ENCODE results near the gene NOL9. TPM values are rescaled to one million over a fixed set of nuclear protein-coding genes. Genes with fewer than 3 reads are reported as not detected.

Gene NOL9
- total RNA-seq, 3 donors from 2014 or later (not counting 1 experiment from before 2014, with no cell fraction given): 40.7 to 53.3 (median 52.0) TPM

DNA sequence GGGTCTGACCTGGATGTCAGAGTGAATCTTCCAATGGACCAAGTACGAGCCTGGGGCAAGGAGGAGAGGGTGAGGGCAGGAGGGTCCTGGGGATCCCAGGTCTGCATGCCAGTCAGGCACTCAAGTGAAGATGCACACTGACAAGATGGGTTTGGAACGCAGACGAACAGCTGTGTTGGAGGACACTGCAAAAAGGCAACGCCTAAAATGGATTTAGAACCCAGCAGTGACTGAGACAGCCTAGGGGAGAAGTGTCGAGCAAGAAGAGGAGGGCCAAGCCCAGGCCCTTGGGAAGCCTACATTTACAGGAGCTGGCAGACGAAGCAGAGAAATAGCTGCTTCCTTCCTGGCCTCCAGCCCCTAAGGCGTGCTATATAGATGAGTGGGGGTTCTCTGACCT is 25.8 kb downstream of the NOL9 start:
- TF ChIP-seq, protein P1, sequence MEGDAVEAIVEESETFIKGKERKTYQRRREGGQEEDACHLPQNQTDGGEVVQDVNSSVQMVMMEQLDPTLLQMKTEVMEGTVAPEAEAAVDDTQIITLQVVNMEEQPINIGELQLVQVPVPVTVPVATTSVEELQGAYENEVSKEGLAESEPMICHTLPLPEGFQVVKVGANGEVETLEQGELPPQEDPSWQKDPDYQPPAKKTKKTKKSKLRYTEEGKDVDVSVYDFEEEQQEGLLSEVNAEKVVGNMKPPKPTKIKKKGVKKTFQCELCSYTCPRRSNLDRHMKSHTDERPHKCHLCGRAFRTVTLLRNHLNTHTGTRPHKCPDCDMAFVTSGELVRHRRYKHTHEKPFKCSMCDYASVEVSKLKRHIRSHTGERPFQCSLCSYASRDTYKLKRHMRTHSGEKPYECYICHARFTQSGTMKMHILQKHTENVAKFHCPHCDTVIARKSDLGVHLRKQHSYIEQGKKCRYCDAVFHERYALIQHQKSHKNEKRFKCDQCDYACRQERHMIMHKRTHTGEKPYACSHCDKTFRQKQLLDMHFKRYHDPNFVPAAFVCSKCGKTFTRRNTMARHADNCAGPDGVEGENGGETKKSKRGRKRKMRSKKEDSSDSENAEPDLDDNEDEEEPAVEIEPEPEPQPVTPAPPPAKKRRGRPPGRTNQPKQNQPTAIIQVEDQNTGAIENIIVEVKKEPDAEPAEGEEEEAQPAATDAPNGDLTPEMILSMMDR (IDR thresholded peaks at IDR 0.05): no peak
- no peak for ATAC-seq

DNA sequence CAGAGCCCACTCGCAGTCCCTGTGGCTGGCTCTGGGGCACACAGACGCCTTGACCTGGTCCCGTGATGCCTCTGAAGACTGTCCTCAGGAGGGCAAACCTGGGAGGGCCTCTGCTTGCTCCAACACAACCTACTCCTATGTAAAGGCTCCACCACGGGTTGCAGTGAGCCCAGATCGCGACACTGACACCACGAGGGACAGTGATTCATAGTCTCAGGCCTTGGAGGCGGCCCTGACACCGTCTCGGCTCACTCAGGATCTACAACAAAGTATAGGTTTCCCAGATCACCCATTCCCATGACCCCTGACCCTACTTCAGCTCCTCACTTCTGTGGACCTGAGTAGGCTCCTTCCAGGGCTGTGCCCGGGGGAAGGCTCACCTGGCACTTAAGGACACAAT is 28.0 kb downstream of the NOL9 start:
- H3K27me3 ChIP-seq (ENCODE audit: control insufficient read depth, insufficient read depth, low read length): no peaks in the 10 kb centered on the region
- H3K27ac ChIP-seq (ENCODE audit: low read length): no peak overlapping the region
- 86% methylated on average over 11 of the region's 11 CpGs for WGBS (ENCODE audit: insufficient coverage)
- TF ChIP-seq, protein P1 (IDR thresholded peaks at IDR 0.05): no peak
- H3K9me3 ChIP-seq (ENCODE audit: control insufficient read depth, insufficient read depth, low read length): no peaks in the 10 kb centered on the region
- Mint-ChIP-seq H3K27ac (no peak overlapping the region), H3K4me3 (no peak overlapping the region), H3K9me3 (no peaks in the 10 kb centered on the region), H3K27me3 (ENCODE audit: low read depth in 2 of 2) (no peaks in the 10 kb centered on the region), H3K36me3 (no peaks in the 10 kb centered on the region), H3K4me1 (no peaks in the 10 kb centered on the region)
- DNase-seq (no peak), ATAC-seq (no peak)
- H3K36me3 ChIP-seq (ENCODE audit: control insufficient read depth, insufficient read depth, low read length): peaks cover 43% of the 10 kb centered on the region
- intact Hi-C loops (cut with micrococcal nuclease): no loop called here
- no peak overlapping the region for H3K4me3 ChIP-seq (ENCODE audit: low read length)
- no peaks in the 10 kb centered on the region for H3K4me1 ChIP-seq (ENCODE audit: control insufficient read depth, insufficient read depth, low read length)

More for the DNA sequence above, 25.8 kb downstream of the NOL9 start:
- intact Hi-C loops (cut with micrococcal nuclease): no loop called here
- H3K4me3 Mint-ChIP-seq: no peak overlapping the region
- H3K36me3 Mint-ChIP-seq: peaks cover 6% of the 10 kb centered on the region
- no peak for DNase-seq
- no peaks in the 10 kb centered on the region for H3K4me1 Mint-ChIP-seq
- H3K27ac Mint-ChIP-seq: no peak overlapping the region
- Histone ChIP-seq H3K9me3 (ENCODE audit: control insufficient read depth, insufficient read depth, low read length) (no peaks in the 10 kb centered on the region), H3K27ac (ENCODE audit: low read length) (no peak overlapping the region), H3K36me3 (ENCODE audit: control insufficient read depth, insufficient read depth, low read length) (peaks cover 64% of the 10 kb centered on the region), H3K4me1 (ENCODE audit: control insufficient read depth, insufficient read depth, low read length) (no peaks in the 10 kb centered on the region), H3K4me3 (ENCODE audit: low read length) (no peak overlapping the region), H3K27me3 (ENCODE audit: control insufficient read depth, insufficient read depth, low read length) (no peaks in the 10 kb centered on the region)
- no peaks in the 10 kb centered on the region for H3K27me3 Mint-ChIP-seq (ENCODE audit: low read depth in 2 of 2)
- H3K9me3 Mint-ChIP-seq: no peaks in the 10 kb centered on the region
- 97% methylated on average over 7 of the region's 7 CpGs for WGBS (ENCODE audit: insufficient coverage)

DNA sequence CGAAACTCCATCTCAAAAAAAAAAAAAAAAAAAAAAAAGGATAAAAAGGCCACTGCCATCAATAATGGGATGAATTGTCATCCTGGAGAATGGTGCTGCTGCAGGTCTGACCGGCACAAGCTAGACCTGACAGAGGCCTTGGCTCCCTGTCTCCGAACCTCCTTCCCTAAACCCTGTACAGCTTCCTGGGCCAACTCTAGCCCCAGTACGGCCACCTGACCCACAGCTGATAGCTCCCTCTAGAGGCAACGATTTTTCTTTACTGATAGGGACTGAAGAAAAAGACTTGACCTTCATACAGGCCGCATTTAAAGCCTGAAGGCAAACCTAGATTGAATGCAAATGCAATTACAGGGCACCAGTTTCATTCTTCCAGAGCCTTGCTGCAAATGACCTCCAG is 30.7 kb downstream of the NOL9 start:
- 70% methylated on average over 5 of the region's 6 CpGs for WGBS (ENCODE audit: insufficient coverage)
- H3K36me3 ChIP-seq (ENCODE audit: control insufficient read depth, insufficient read depth, low read length): peaks cover 27% of the 10 kb centered on the region
- no peak overlapping the region for H3K27ac ChIP-seq (ENCODE audit: low read length)
- no peak overlapping the region for H3K4me3 ChIP-seq (ENCODE audit: low read length)
- Mint-ChIP-seq H3K27me3 (ENCODE audit: low read depth in 2 of 2) (no peaks in the 10 kb centered on the region), H3K4me1 (no peaks in the 10 kb centered on the region), H3K4me3 (no peak overlapping the region), H3K27ac (peak overlapping the region; percentile 34 to 40), H3K36me3 (no peaks in the 10 kb centered on the region), H3K9me3 (no peaks in the 10 kb centered on the region)
- TF ChIP-seq, protein P1 (IDR thresholded peaks at IDR 0.05): no peak
- no peaks in the 10 kb centered on the region for H3K9me3 ChIP-seq (ENCODE audit: control insufficient read depth, insufficient read depth, low read length)
- no peaks in the 10 kb centered on the region for H3K27me3 ChIP-seq (ENCODE audit: control insufficient read depth, insufficient read depth, low read length)
- DNase-seq (peak in 1 of 2 donors; percentile 26), ATAC-seq (peak in 1 of 3 donors; percentile 25)
- intact Hi-C loops (cut with micrococcal nuclease): no loop called here
- no peaks in the 10 kb centered on the region for H3K4me1 ChIP-seq (ENCODE audit: control insufficient read depth, insufficient read depth, low read length)

DNA sequence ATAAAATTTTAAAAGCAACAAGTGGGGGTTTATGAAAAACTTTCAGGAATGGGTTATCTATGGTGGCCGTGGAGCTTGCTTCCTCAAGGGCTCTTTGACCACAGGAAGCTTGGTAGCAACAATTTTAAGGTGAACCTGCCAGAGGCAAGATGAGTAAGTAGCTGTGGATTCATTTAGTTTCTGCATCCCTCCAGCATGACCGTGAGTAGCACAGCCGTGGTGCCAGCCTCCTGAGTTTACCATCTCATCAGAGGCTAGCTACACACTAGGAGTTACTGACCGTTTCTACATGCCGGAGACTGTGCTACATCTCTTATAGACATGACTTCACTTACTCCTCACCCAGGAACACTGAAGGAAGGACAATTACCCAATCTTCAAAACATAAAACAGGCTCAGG is 32.8 kb downstream of the NOL9 start:
- Histone ChIP-seq H3K4me3 (ENCODE audit: low read length) (no peak overlapping the region), H3K27ac (ENCODE audit: low read length) (no peak overlapping the region), H3K27me3 (ENCODE audit: control insufficient read depth, insufficient read depth, low read length) (no peaks in the 10 kb centered on the region), H3K9me3 (ENCODE audit: control insufficient read depth, insufficient read depth, low read length) (no peaks in the 10 kb centered on the region), H3K36me3 (ENCODE audit: control insufficient read depth, insufficient read depth, low read length) (peaks cover 15% of the 10 kb centered on the region), H3K4me1 (ENCODE audit: control insufficient read depth, insufficient read depth, low read length) (no peaks in the 10 kb centered on the region)
- Mint-ChIP-seq H3K4me3 (no peak overlapping the region), H3K27ac (no peak overlapping the region), H3K4me1 (no peaks in the 10 kb centered on the region), H3K9me3 (no peaks in the 10 kb centered on the region), H3K27me3 (ENCODE audit: low read depth in 2 of 2) (no peaks in the 10 kb centered on the region), H3K36me3 (no peaks in the 10 kb centered on the region)
- WGBS (ENCODE audit: insufficient coverage): 62% methylated on average over 5 of the region's 5 CpGs
- intact Hi-C loops (cut with micrococcal nuclease): no loop called here
- TF ChIP-seq, protein P1 (IDR thresholded peaks at IDR 0.05): no peak
- DNase-seq: no peak
- no peak for ATAC-seq

All from natural killer cell (primary cell).